ENCODE data around the gene ARMC5.

- TF ChIP-seq ZNF274 (IDR thresholded peaks at IDR 0.05; ENCODE audit: low read depth, low read length) (no peak), SUZ12 (IDR thresholded peaks at IDR 0.05; ENCODE audit: extremely low read depth, insufficient read depth, insufficient read length) (no peak), YY1 (IDR thresholded peaks at IDR 0.05; ENCODE audit: insufficient read depth, insufficient read length) (no peak)
Measured at GRCh38 chr16:31451201-31451600, 8.1 kb upstream of the ARMC5 start.
